Fibroblast of the aortic adventitia (primary cell): ENCODE measurements around the gene FBXW8. TPM values are rescaled to one million over a fixed set of nuclear protein-coding genes. Genes with fewer than 3 reads are reported as not detected.
A peak's percentile ranks its signal among the peaks of the same experiment; 100 is the strongest.

Experiments used
- DNase-seq: peaks from one replicate; pipeline ENCODE4 v3.0.0-alpha.2; 2010; ENCODE audit warnings: low read depth
- H3K4me3 ChIP-seq: 2 replicates; pipeline ENCODE4 v1.5.1; 2011; ENCODE audit warnings: low read depth, mild to moderate bottlenecking, control low read depth, low read length, moderate library complexity
- total RNA-seq: library from RNA; depleted of rRNA; stranded (reverse); fragments of >200 nt; gene quantifications from 2 replicates; pipeline ENCODE4 v1.2.3, GENCODE V29; 2012; ENCODE audit warnings: low replicate concordance
- TF ChIP-seq, protein P1 (sequence below): IDR thresholded peaks from 2 replicates; pipeline ENCODE4 v1.5.1; 2011; ENCODE audit warnings: mild to moderate bottlenecking, low read length, control low read depth, inconsistent platforms; ENCODE audit not compliant: insufficient read depth

Gene FBXW8
- total RNA-seq, 1 donor: 11.2 TPM

DNA sequence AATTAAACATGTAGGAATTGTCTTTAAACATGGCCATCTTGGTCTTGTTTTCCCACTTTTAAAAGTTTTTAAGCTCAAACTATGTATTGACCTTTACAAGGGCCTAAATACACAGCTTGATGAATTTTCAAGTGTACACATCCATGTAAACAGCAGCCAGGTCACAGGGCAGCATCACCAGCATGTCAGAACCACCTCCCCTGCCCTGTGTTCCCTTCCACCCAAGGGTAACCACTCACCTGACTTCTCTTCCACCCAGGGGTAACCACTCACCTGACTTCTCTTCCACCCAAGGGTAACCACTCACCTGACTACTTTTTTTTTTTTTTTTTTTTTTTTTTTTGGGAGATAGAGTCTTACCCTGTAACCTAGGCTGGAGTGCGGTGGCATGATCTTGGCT is 4.6 kb downstream of the FBXW8 start:
- TF ChIP-seq, protein P1, sequence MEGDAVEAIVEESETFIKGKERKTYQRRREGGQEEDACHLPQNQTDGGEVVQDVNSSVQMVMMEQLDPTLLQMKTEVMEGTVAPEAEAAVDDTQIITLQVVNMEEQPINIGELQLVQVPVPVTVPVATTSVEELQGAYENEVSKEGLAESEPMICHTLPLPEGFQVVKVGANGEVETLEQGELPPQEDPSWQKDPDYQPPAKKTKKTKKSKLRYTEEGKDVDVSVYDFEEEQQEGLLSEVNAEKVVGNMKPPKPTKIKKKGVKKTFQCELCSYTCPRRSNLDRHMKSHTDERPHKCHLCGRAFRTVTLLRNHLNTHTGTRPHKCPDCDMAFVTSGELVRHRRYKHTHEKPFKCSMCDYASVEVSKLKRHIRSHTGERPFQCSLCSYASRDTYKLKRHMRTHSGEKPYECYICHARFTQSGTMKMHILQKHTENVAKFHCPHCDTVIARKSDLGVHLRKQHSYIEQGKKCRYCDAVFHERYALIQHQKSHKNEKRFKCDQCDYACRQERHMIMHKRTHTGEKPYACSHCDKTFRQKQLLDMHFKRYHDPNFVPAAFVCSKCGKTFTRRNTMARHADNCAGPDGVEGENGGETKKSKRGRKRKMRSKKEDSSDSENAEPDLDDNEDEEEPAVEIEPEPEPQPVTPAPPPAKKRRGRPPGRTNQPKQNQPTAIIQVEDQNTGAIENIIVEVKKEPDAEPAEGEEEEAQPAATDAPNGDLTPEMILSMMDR: no peak
- no peak overlapping the region for H3K4me3 ChIP-seq
- DNase-seq: no peak

DNA sequence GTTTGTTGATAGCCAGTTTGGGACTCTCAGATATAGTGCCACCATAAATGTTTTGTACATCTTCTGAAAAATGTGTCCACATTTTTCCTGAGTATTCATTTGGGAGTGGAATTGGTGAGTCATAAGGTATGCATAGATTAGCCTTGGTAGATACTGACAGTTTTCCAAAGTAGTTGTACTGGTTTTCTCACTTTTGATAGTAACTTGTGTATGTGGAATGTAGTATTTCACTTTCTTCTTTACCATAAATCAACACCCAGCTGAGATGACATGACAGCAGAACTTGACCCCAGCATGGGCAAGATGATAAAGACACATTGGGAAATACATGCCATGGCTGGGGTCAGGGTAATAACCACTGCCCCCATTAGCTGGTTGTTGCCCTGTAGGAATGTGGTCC is 5.4 kb downstream of the FBXW8 start:
- H3K4me3 ChIP-seq: no peak overlapping the region
- DNase-seq: peak; percentile 57
- TF ChIP-seq, protein P1: no peak

DNA sequence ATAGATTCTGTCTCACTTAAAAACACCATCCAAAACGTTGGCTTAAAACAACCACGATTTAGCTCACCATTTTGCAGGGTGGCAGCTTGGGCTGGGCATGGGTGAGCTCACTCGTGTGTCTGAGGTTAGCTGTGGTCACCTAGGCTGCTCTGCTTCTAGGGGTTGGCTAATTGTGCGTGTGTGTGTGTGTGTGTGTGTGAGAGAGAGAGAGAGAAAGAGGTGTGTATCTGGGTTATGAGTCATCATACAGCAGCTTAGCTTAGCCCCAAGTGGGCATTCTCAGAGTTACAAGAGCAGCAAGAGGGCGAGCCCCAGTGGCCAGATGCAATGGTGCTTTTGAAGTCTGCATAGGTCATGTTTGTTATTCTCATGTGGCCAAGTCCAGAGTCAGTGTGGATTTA is 6.0 kb downstream of the FBXW8 start:
- H3K4me3 ChIP-seq: no peak overlapping the region
- peak; percentile 66 for DNase-seq
- TF ChIP-seq, protein P1: peak; percentile 45

DNA sequence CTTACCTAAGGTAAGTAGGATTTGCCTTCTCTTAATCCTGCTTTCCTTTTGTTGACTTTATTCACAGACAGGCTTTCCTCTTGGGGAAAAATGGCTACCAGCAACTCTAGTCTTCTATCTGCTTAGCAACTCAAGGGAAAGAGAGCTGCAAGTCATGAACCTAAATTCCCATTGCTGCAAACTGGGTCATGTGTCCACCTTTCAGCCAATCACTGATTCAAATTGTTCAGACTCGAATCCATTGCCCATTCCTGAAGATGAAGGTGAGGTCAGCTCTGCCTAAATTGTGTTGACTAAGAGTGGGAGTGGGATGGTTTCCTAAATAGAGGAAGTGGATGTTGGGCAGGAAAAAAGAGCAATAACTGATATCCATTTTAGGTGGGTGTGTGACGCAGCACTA is 7.7 kb downstream of the FBXW8 start:
- no peak overlapping the region for H3K4me3 ChIP-seq
- no peak for DNase-seq
- TF ChIP-seq, protein P1: no peak

DNA sequence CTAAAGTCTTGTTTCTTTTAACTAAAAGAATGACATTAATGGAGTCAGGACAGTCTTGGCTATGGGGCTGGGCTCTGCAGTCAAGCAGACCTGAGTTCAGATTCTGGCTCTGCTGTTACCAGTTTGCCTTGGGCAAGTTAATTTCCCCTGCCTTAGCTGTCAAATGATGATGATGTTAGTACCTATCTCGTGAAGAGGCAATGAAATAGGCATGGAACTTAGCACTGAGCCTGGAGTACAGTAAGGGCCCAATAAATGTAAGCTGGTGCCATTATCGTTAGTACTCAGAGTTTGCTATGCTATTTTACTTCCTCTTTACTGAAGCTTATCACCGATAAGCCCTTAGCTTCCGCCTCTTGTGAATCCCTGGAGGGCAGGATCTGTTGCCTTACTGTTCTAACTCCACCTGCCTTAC is 8.5 kb downstream of the FBXW8 start:
- no peak overlapping the region for H3K4me3 ChIP-seq
- no peak for DNase-seq
- TF ChIP-seq, protein P1: no peak

DNA sequence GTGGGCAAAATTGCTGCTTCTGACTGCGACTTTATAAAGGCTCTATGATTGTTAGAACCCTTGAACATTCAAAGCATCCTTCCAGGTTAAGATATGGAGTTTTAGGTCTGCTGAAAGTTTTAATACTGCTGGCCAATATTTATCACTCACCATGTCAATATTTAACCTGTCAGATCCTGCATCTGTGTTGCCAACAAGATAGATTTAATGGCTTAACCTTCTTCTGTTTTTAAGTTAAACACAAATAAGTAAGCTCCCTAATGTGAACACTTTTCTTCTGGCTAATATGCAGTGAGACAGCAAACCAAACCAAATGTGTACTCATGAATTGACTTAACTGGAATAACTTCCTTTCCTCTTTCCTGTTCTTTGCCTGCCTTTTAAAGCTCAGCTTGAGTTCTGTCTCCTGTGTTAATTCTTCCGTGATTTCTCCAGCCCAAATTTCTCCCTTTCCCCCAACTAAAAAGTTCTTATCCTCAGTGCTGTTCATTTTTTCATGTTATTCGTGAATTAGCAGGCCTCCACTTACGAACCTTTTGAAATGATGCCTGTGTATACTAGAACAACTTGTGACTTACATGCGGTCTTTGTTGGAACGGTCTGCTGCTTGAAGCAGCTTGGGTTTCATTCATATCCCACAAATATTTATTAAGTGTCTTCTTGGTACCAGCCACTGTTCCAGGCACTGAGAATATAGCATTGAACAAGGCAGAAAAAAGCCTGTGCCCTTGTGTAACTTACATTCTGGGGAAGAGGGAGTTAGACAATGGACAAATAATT is 9.1 kb downstream of the FBXW8 start:
- DNase-seq: no peak

More for the DNA sequence above, 9.1 kb downstream of the FBXW8 start:
- no peak overlapping the region for H3K4me3 ChIP-seq
- TF ChIP-seq, protein P1: no peak
